ENCODE data around the gene GFRA1. TPM values are rescaled to one million over a fixed set of nuclear protein-coding genes. Genes with fewer than 3 reads are reported as not detected.

Gene GFRA1
- polyA plus RNA-seq, 2 of the 4 experiments (the other 2 are of a cell fraction) = 4.0 to 9.5 TPM

GRCh38 chr10:116049158-116049973, 223.6 kb downstream of the GFRA1 start:
- no peak for DNase-seq (ENCODE audit: low read depth in 1 of 2, low spot score in 1 of 2)
- 51% methylated on average over 10 of the region's 10 CpGs for WGBS (ENCODE audit: missing lambda C conversion rate)
- H3K4me3 ChIP-seq = no peak overlapping the region
- no peak overlapping the region for H3K4me2 ChIP-seq
- ChIA-PET POLR2A (no interaction called here), CTCF (no interaction called here)
- 0 out of 3 replicates have a peak, but pooled peaks cover 5% of the 10 kb centered on the region for H3K4me1 ChIP-seq
- ATAC-seq = no peak
- FAIRE-seq = no peak
- no peak overlapping the region for H3K27ac ChIP-seq
- no peaks in the 10 kb centered on the region for H3K9me3 ChIP-seq
- no peak for TF ChIP-seq ATOH8 (CRISPR knock-in tag; IDR thresholded peaks at IDR 0.05; ENCODE audit: low read depth)
- no peak for TF ChIP-seq MAX (IDR thresholded peaks at IDR 0.05)
- TF ChIP-seq TP53 (CRISPR knock-in tag; IDR thresholded peaks at IDR 0.05) = no peak
- TF ChIP-seq CBX2 (IDR thresholded peaks at IDR 0.05; ENCODE audit: borderline replicate concordance, low read depth) = no peak
- TF ChIP-seq HOXA7 (CRISPR knock-in tag; IDR thresholded peaks at IDR 0.05) = no peak
- TF ChIP-seq CHD2 (IDR thresholded peaks at IDR 0.05; ENCODE audit: low read length, partially characterized antibody) = no peak
- no peak for TF ChIP-seq FOXS1 (CRISPR knock-in tag; IDR thresholded peaks at IDR 0.05)
- TF ChIP-seq ESRRA (IDR thresholded peaks at IDR 0.05; ENCODE audit: borderline replicate concordance, low read length) = no peak
- TF ChIP-seq EHMT2 (IDR thresholded peaks at IDR 0.05; ENCODE audit: low read depth) = no peak
- no peak for TF ChIP-seq ZSCAN20 (CRISPR knock-in tag; IDR thresholded peaks at IDR 0.05)
- TF ChIP-seq, protein P1, sequence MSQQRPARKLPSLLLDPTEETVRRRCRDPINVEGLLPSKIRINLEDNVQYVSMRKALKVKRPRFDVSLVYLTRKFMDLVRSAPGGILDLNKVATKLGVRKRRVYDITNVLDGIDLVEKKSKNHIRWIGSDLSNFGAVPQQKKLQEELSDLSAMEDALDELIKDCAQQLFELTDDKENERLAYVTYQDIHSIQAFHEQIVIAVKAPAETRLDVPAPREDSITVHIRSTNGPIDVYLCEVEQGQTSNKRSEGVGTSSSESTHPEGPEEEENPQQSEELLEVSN (IDR thresholded peaks at IDR 0.05; ENCODE audit: borderline replicate concordance, low read depth) = no peak
- TF ChIP-seq HOXB13 (CRISPR knock-in tag; IDR thresholded peaks at IDR 0.05; ENCODE audit: low read depth) = no peak
- no peak for TF ChIP-seq CTCF (IDR thresholded peaks at IDR 0.05)
- no peak for TF ChIP-seq SMC3 (IDR thresholded peaks at IDR 0.05)

DNA sequence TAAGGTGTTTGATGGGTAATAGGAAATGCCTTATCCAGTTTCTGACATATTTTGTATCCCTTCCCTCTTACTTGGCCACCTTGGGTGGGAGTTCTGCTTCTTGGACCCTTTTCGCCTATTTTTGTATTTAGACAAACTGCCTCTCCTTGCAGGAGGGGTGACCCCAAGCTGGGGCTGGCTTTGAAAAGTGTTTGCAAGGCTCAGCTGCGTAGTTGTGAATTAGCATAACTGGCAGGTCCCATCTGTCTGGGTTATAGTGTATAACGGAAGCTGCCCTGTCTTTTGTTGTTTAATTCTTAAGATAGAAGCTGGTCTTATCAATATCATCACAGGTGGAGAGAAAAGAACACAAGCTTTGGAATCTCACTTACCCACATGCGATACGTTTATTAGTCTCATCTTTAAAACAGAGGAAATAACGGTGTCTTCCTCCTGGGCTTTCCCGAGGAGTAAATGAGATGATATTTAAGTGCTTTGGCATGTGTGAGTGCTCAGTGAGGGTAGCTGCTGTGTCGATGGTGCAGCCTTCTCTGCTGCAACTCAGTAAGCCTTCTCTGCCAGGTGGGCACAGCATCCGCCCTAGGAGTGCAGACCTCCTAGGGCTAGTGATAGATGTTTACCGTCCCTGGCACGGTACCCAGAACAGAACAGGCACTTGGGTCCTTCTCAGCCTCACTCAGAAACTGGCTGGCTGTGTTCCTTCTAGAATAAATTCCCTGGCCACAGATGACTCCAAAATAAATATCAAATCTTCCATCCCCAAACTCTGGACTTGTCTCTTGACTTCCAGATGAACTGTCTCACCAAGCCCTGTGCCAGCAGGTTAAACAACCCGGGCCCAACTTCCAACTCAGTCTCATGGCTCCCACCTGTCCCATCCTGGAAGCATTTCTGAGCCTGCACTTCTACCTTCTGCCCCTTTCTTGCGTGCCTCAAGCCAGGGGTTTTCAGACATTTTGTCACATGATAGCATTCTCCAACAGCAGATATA, 227.3 kb downstream of the GFRA1 start:
- no peak for TF ChIP-seq EHF (CRISPR knock-in tag; IDR thresholded peaks at IDR 0.05)
- TF ChIP-seq KDM5A (IDR thresholded peaks at IDR 0.05) = no peak
- TF ChIP-seq CBX2 (IDR thresholded peaks at IDR 0.05; ENCODE audit: borderline replicate concordance, low read depth) = no peak
- no peak for TF ChIP-seq BCL3 (IDR thresholded peaks at IDR 0.05)
- no peak for TF ChIP-seq BHLHE40 (IDR thresholded peaks at IDR 0.05; ENCODE audit: low read depth, low read length)
- TF ChIP-seq RCOR1 (IDR thresholded peaks at IDR 0.05; ENCODE audit: low read depth, low read length) = no peak
- no peak for TF ChIP-seq POLR2A (IDR thresholded peaks at IDR 0.05; ENCODE audit: low read length)
- TF ChIP-seq FOSB (CRISPR knock-in tag; IDR thresholded peaks at IDR 0.05) = no peak
- no peak for TF ChIP-seq ZC3H11A (IDR thresholded peaks at IDR 0.05)
- TF ChIP-seq CEBPB (IDR thresholded peaks at IDR 0.05) = no peak
- TF ChIP-seq HDAC2 (IDR thresholded peaks at IDR 0.05) = no peak
- ChIA-PET POLR2A (no interaction called here), CTCF (no interaction called here)
- DNase-seq (ENCODE audit: low read depth in 1 of 2, low spot score in 1 of 2) (no peak), ATAC-seq (0 out of 6 replicates have a peak, but pooled peaks of 1 of the 2 experiments have one; percentile 17), FAIRE-seq (no peak)
- 0 out of 3 replicates have a peak, but pooled peaks cover 5% of the 10 kb centered on the region for H3K4me1 ChIP-seq
- H3K9me3 ChIP-seq = peaks cover 3% of the 10 kb centered on the region; the same call in 1 of the 3 replicates
- H3K4me3 ChIP-seq = no peak overlapping the region
- H3K27ac ChIP-seq = no peak overlapping the region; a peak in 1 of 6 replicates
- WGBS (ENCODE audit: missing lambda C conversion rate) = 58% methylated on average over 13 of the region's 13 CpGs
- H3K4me2 ChIP-seq = no peak overlapping the region
